Gastrocnemius medialis (tissue), 4 donors: Measurements from ENCODE around the gene METAP1. TPM values are rescaled to one million over a fixed set of nuclear protein-coding genes. Genes with fewer than 3 reads are reported as not detected.
"Not testable (repeated sequence)": the region's sequence is repeated elsewhere in the genome, so short reads cannot be mapped to it uniquely, and the experiment has no call there.

Experiments used
- ATAC-seq, 2 donors: fragments of 150-250 bp; one replicate each; pipeline ENCODE4 v1.9.1; 2016
- DNase-seq, 2 donors: peaks; one replicate each; pipeline ENCODE4 v3.0.0-alpha.2; 2019
- H3K27ac ChIP-seq, 4 donors: fragments of 200-600 bp; sonication (generic); 1 replicate in 1 of 4; 2 replicates in 3 of 4; pipeline ENCODE4 v1.5.1; 2016 to 2018; ENCODE audit warnings: mild to moderate bottlenecking in 2 of 4, moderate library complexity in 1 of 4
- H3K27me3 ChIP-seq, 3 donors: fragments of 200-600 bp; sonication (generic) in 2 of 3; 1 replicate in 1 of 3; 2 replicates in 2 of 3; pipeline versions ENCODE4 v1.5.1 to v1.6.0; 2016 to 2019; ENCODE audit warnings: mild to moderate bottlenecking in 1 of 3, moderate library complexity in 1 of 3
- H3K36me3 ChIP-seq, 2 donors: fragments of 200-600 bp; sonication (generic) in 1 of 2; one replicate each; pipeline ENCODE4 v1.5.1; 2017 to 2018
- H3K4me1 ChIP-seq, 2 donors: fragments of 200-600 bp; sonication (generic) in 1 of 2; one replicate each; pipeline ENCODE4 v1.5.1; 2016 to 2017; ENCODE audit warnings: mild to moderate bottlenecking in 2 of 2
- H3K4me3 ChIP-seq, 4 donors: fragments of 200-600 bp; sonication (generic) in 3 of 4; 1 replicate in 1 of 4; 2 replicates in 3 of 4; pipeline ENCODE4 v1.5.1; 2016 to 2019; ENCODE audit warnings: mild to moderate bottlenecking in 2 of 4
- H3K9me3 ChIP-seq, 3 donors: fragments of 200-600 bp; sonication (generic) in 2 of 3; 1 replicate in 1 of 3; 2 replicates in 2 of 3; pipeline ENCODE4 v1.5.1; 2016 to 2019
- CTCF ChIP-seq, 5 experiments: fragments of 450-650 bp in 3 of 5; fragments of 200-600 bp in 2 of 5; sonication (generic) in 2 of 5; IDR thresholded peaks in 4 of 5; conservative IDR thresholded peaks in 1 of 5; 1 replicate in 4 of 5; 2 replicates in 1 of 5; pipeline ENCODE4 v1.5.1; 2016 to 2019; ENCODE audit warnings: antibody characterized with exemption in 5 of 5, mild to moderate bottlenecking in 3 of 5, moderate library complexity in 3 of 5
- POLR2A ChIP-seq, 2 donors: fragments of 450-650 bp; IDR thresholded peaks; one replicate each; pipeline ENCODE4 v1.6.1; 2017; ENCODE audit warnings: antibody characterized with exemption in 2 of 2, mild to moderate bottlenecking in 2 of 2, moderate library complexity in 2 of 2
- in situ Hi-C, 4 donors: fragments of 200-750 bp; cut with MboI; loops; one replicate each; pipeline versions ENCODE4 v1.15.0 to v1.8.0; 2017; ENCODE audit warnings: low sequenced_read_pairs in 4 of 4
- intact Hi-C: fragments of 100-400 bp; cut with DNase I; formaldehyde crosslinking; loops from one replicate; pipeline ENCODE4 v1.15.1; 2023; ENCODE audit warnings: low total_unique reads
- total RNA-seq, 4 donors: library from RNA; depleted of rRNA; stranded (reverse); fragments of >200 nt; gene quantifications; one replicate each; pipeline versions ENCODE4 v1.1.0 to v1.2.3, GENCODE V29; 2016

The METAP1 gene
- total RNA-seq, 4 donors from 2014 or later, result 33.3 to 45.0 (median 37.9) TPM

- no peak for DNase-seq
- Histone ChIP-seq H3K36me3 (peaks cover 0 to 63% of the 10 kb centered on the region in 2 donors), H3K27ac (no peak overlapping the region), H3K4me1 (no peaks in the 10 kb centered on the region), H3K27me3 (no peaks in the 10 kb centered on the region), H3K9me3 (no peaks in the 10 kb centered on the region), H3K4me3 (no peak overlapping the region)
- no peak for TF ChIP-seq POLR2A (IDR thresholded peaks at IDR 0.05)
- in situ Hi-C loops, result no loop called here
- ATAC-seq, result no peak
- intact Hi-C loops, result no loop called here
These were observed 84.2 kb downstream of the METAP1 start for GRCh38 chr4:99079625-99080295.

- H3K4me3 ChIP-seq, H3K27me3 ChIP-seq, in situ Hi-C loops, intact Hi-C loops, H3K9me3 ChIP-seq, DNase-seq, H3K4me1 ChIP-seq, ATAC-seq, H3K27ac ChIP-seq: not testable (repeated sequence)
- peaks cover 0 to 58% of the 10 kb centered on the region in 2 donors for H3K36me3 ChIP-seq
These were observed 85.3 kb downstream of the METAP1 start for GRCh38 chr4:99080869-99081268.

GRCh38 chr4:99082192-99082591 is 86.7 kb downstream of the METAP1 start:
- TF ChIP-seq CTCF (IDR thresholded peaks at IDR 0.05 in 4 of 5, conservative IDR thresholded peaks at IDR 0.05 in 1 of 5) (no peak), POLR2A (IDR thresholded peaks at IDR 0.05) (no peak)
- Histone ChIP-seq H3K9me3 (no peaks in the 10 kb centered on the region), H3K27me3 (no peaks in the 10 kb centered on the region), H3K4me3 (no peak overlapping the region), H3K36me3 (peaks cover 0 to 47% of the 10 kb centered on the region in 2 donors), H3K4me1 (peaks cover 0 to 5% of the 10 kb centered on the region in 2 donors), H3K27ac (no peak overlapping the region)
- intact Hi-C loops (no loop called here), in situ Hi-C loops (no loop called here)
- DNase-seq (no peak), ATAC-seq (no peak)

- peaks cover 0 to 11% of the 10 kb centered on the region in 2 donors for H3K4me1 ChIP-seq
- DNase-seq, result no peak
- H3K9me3 ChIP-seq, result no peaks in the 10 kb centered on the region
- in situ Hi-C loops (no loop called here), intact Hi-C loops (no loop called here)
- ATAC-seq, result no peak
- peaks cover 0 to 47% of the 10 kb centered on the region in 2 donors for H3K36me3 ChIP-seq
- no peak overlapping the region for H3K27ac ChIP-seq
- no peak for TF ChIP-seq POLR2A (IDR thresholded peaks at IDR 0.05)
- no peak for TF ChIP-seq CTCF (IDR thresholded peaks at IDR 0.05 in 4 of 5, conservative IDR thresholded peaks at IDR 0.05 in 1 of 5)
- H3K27me3 ChIP-seq, result no peaks in the 10 kb centered on the region
- no peak overlapping the region for H3K4me3 ChIP-seq
These were observed 89.1 kb downstream of the METAP1 start for GRCh38 chr4:99084595-99084994.

GRCh38 chr4:99088023-99088449 is 92.5 kb downstream of the METAP1 start:
- DNase-seq (peak; percentile 81 to 90), ATAC-seq (peak; percentile 85 to 88)
- no peaks in the 10 kb centered on the region for H3K9me3 ChIP-seq
- no peaks in the 10 kb centered on the region for H3K27me3 ChIP-seq
- H3K27ac ChIP-seq, result peak overlapping the region; percentile 87 to 97 (median 93)
- in situ Hi-C loops, result no loop called here
- peaks cover 0 to 18% of the 10 kb centered on the region in 2 donors for H3K36me3 ChIP-seq
- TF ChIP-seq POLR2A (IDR thresholded peaks at IDR 0.05) (no peak), CTCF (IDR thresholded peaks at IDR 0.05 in 4 of 5, conservative IDR thresholded peaks at IDR 0.05 in 1 of 5) (no peak)
- peaks cover 0 to 23% of the 10 kb centered on the region in 2 donors for H3K4me1 ChIP-seq
- peak overlapping the region; percentile 70 to 92 (median 73) for H3K4me3 ChIP-seq
- intact Hi-C loops, result loop anchor here (1.0 to 5.0 kb wide), 5 partner anchors 28 to 474 kb away; partner anchors contain the start of genes EIF4E, METAP1 and TRMT10A
